ENCODE results near the gene SIM1.

The SIM1 gene

GRCh38 chr6:100484474-100484873 lies 19.8 kb upstream of the SIM1 start:
- Mint-ChIP-seq H3K27me3 (peaks cover 14% of the 10 kb centered on the region), H3K4me3 (no peak overlapping the region), H3K9me3 (no peaks in the 10 kb centered on the region), H3K36me3 (ENCODE audit: low read depth) (no peaks in the 10 kb centered on the region), H3K27ac (no peak overlapping the region), H3K4me1 (ENCODE audit: low read depth) (no peaks in the 10 kb centered on the region)
- intact Hi-C loops (cut with micrococcal nuclease), result no loop called here

DNA sequence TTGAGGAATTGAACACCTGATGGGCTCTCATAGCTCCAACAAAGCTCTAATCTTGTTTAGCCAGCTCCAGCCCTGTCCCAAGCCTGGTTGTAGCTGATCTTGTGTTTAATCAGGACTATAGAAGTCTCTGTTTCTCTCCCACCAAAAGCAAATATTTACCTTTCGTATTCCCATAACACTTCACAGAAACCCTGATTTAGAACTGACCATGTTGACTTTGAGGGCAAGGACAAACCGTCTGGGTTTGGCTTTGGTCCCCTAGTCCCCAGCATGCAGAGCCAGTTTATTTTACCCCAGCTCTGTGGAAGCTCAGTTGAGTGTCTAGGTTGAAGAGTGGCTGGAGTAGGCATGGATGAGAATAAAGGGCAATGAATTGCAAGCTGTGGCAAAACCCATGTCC lies 18.0 kb upstream of the SIM1 start:
- intact Hi-C loops (cut with micrococcal nuclease), result no loop called here
- Mint-ChIP-seq H3K4me3 (no peak overlapping the region), H3K9me3 (no peaks in the 10 kb centered on the region), H3K36me3 (ENCODE audit: low read depth) (no peaks in the 10 kb centered on the region), H3K4me1 (ENCODE audit: low read depth) (no peaks in the 10 kb centered on the region), H3K27ac (no peak overlapping the region), H3K27me3 (peaks cover 14% of the 10 kb centered on the region)

DNA sequence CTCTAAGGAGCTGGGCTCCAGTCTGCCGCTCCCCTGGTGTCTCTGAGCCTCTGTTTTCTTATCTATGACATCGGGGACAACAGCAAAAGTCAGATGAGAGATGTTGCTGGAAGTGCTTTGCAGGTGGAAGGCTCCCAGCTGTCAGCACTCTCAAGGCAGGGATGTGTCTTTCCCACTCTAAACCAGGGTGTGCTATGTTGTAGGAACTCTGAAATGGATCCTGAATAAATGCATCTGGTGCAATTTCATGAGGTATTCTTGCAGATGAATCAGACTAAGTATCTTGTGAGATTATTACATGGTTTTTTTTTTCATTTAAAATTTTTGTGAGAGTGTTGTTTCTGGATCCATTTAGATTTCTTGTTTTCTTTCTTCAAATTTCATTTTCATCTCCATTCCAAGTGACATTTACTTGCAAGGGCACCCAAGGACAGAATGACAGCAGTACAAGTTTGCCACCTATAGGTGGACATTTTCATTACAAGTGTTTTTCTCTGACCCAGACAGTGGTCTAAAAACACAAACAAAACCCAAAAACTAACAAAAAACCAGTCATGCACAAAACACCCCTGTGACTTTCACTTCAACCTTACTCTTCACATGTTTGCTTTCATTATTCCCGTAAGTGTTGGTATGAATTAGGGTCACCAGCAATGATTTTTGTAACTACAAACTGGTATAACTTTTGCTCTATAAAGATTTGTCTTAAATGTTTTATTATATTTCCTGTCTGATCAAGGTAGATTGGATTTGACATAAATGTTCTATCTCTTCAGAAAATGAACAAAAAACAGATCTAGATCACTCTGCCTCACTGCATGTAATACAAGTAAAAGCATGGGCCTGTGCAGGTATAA lies 14.7 kb upstream of the SIM1 start:
- Mint-ChIP-seq H3K27ac (no peak overlapping the region), H3K4me3 (no peak overlapping the region), H3K36me3 (ENCODE audit: low read depth) (no peaks in the 10 kb centered on the region), H3K27me3 (peaks cover 27% of the 10 kb centered on the region), H3K9me3 (no peaks in the 10 kb centered on the region), H3K4me1 (ENCODE audit: low read depth) (no peaks in the 10 kb centered on the region)
- intact Hi-C loops (cut with micrococcal nuclease), result loop anchor here (1.0 to 5.0 kb wide), 4 partner anchors 183 to 612 kb away; no protein-coding TSS in a partner anchor

- no peak overlapping the region for H3K4me3 Mint-ChIP-seq
- no peaks in the 10 kb centered on the region for H3K9me3 Mint-ChIP-seq
- H3K36me3 Mint-ChIP-seq (ENCODE audit: low read depth), result no peaks in the 10 kb centered on the region
- no peaks in the 10 kb centered on the region for H3K4me1 Mint-ChIP-seq (ENCODE audit: low read depth)
- peaks cover 42% of the 10 kb centered on the region for H3K27me3 Mint-ChIP-seq
- intact Hi-C loops (cut with micrococcal nuclease), result loop anchor here (5.0 kb wide), 3 partner anchors 187 to 608 kb away; no protein-coding TSS in a partner anchor
- H3K27ac Mint-ChIP-seq, result no peak overlapping the region
These were observed 11.0 kb upstream of the SIM1 start for GRCh38 chr6:100475554-100476320.

GRCh38 chr6:100473182-100473581 lies 8.5 kb upstream of the SIM1 start:
- H3K36me3 Mint-ChIP-seq (ENCODE audit: low read depth), result no peaks in the 10 kb centered on the region
- intact Hi-C loops (cut with micrococcal nuclease), result no loop called here

GRCh38 chr6:100472674-100473073 lies 8.0 kb upstream of the SIM1 start:
- H3K36me3 Mint-ChIP-seq (ENCODE audit: low read depth), result no peaks in the 10 kb centered on the region
- no peak overlapping the region for H3K27ac Mint-ChIP-seq
- intact Hi-C loops (cut with micrococcal nuclease), result no loop called here
- peaks cover 1% of the 10 kb centered on the region for H3K4me1 Mint-ChIP-seq (ENCODE audit: low read depth)
- H3K27me3 Mint-ChIP-seq, result peaks cover 68% of the 10 kb centered on the region
- no peak overlapping the region for H3K4me3 Mint-ChIP-seq
- no peaks in the 10 kb centered on the region for H3K9me3 Mint-ChIP-seq

More at GRCh38 chr6:100473182-100473581, 8.5 kb upstream of the SIM1 start:
- Mint-ChIP-seq H3K4me1 (ENCODE audit: low read depth) (no peaks in the 10 kb centered on the region), H3K27ac (no peak overlapping the region), H3K4me3 (no peak overlapping the region), H3K9me3 (no peaks in the 10 kb centered on the region), H3K27me3 (peaks cover 63% of the 10 kb centered on the region)

DNA sequence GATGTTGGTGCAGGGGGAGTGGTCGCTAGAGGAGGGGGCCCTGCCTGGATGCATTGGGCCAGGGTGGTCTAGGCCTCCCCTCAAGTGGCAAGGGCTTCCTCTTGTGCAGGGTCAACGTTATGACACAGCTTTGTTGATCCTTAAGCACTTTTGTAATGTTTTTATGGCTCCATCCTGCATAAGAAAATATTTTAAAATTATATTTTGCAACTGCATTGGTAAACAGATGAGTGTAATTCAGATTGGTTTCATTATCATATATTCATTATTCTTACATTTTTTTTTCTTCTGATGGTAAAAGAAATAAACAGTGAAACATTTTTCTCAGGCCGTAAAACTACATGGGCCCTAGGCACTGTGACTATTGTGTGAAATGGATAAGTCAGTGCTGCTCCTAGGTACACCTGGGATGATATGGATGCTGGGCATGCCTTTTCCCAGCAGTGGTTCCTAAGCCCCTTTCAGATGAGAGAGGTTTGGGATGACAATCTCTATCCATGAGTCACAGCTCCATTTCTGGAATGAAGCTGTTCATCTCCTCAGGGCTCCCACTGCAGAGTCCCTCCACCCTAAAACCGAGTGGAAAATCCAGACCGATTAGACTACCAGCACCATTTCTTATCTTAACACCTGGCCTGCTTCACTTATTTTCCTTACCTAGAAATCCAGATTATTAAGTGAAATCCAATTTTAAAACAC lies 5.8 kb upstream of the SIM1 start:
- Mint-ChIP-seq H3K27ac (no peak overlapping the region), H3K4me3 (no peak overlapping the region), H3K9me3 (no peaks in the 10 kb centered on the region), H3K27me3 (peaks cover 75% of the 10 kb centered on the region), H3K4me1 (ENCODE audit: low read depth) (peaks cover 9% of the 10 kb centered on the region), H3K36me3 (ENCODE audit: low read depth) (no peaks in the 10 kb centered on the region)
- intact Hi-C loops (cut with micrococcal nuclease), result no loop called here

DNA sequence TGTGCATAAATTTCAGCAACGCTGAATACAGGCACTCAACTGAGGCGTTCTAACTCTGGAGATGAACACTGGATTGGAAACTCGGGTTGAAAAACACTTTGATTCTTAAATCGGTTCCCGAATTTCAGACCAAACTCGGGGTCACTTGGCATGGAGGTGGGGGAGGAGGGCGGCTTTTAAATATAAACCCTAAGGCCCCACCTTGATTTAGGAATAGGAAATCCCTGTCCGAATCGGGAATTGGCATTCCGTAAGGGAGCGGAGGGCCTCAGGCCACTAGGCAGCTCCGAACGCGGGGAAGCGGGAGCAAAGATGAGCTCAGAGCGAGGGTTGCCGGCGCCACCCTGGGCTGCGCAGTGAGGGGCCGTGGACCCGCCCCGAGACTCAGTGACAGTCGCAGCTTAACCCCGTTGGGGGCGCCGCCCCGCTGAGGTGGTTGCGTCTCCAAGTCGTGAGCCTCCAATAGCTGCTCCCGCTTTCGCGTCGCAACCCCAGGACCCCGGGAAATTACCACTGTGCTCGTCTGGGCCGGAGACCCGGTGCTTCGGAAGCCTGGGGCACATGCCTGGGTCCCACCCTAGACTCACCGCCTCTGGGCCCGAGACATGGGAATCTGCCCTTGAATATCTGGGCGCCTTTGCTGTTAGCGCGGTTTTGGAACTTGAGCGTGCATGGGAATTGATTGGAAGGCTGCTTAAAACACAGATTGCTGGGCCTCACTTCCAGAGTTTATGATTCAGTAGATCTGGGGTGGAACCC lies 4.6 kb upstream of the SIM1 start:
- H3K4me1 Mint-ChIP-seq (ENCODE audit: low read depth), result peaks cover 16% of the 10 kb centered on the region
- H3K36me3 Mint-ChIP-seq (ENCODE audit: low read depth), result no peaks in the 10 kb centered on the region
- no peak overlapping the region for H3K4me3 Mint-ChIP-seq
- no peak overlapping the region for H3K27ac Mint-ChIP-seq
- intact Hi-C loops (cut with micrococcal nuclease), result no loop called here
- no peaks in the 10 kb centered on the region for H3K9me3 Mint-ChIP-seq
- H3K27me3 Mint-ChIP-seq, result peaks cover 81% of the 10 kb centered on the region

DNA sequence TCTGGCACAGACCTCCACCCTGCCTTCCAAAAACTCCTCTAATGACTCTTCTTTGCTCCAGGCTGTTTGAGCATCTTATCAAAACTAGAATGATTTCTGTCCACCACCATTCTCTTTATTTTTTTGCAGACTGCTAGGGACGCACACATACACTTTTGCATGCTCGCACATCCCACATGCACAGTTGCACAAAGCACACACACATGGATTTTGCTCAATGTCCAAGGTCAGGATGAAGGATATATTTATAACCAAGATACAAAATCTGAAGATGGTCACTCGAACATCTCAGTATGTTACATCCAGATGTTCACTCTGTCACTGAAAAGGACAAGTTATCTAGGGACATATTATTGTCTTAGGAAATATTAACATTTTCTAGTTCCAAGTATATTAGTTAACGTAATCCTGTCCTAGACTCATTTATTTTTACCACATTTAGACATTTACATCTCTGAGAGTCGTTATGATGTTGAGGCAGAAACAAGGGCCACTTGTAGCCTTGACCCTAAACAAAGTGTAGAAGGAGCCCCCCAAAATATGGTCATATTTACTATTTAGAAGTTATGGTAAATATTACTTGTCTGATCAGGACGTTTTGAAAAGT lies 3.4 kb upstream of the SIM1 start:
- Mint-ChIP-seq H3K4me1 (ENCODE audit: low read depth) (peaks cover 16% of the 10 kb centered on the region), H3K36me3 (ENCODE audit: low read depth) (no peaks in the 10 kb centered on the region)

DNA sequence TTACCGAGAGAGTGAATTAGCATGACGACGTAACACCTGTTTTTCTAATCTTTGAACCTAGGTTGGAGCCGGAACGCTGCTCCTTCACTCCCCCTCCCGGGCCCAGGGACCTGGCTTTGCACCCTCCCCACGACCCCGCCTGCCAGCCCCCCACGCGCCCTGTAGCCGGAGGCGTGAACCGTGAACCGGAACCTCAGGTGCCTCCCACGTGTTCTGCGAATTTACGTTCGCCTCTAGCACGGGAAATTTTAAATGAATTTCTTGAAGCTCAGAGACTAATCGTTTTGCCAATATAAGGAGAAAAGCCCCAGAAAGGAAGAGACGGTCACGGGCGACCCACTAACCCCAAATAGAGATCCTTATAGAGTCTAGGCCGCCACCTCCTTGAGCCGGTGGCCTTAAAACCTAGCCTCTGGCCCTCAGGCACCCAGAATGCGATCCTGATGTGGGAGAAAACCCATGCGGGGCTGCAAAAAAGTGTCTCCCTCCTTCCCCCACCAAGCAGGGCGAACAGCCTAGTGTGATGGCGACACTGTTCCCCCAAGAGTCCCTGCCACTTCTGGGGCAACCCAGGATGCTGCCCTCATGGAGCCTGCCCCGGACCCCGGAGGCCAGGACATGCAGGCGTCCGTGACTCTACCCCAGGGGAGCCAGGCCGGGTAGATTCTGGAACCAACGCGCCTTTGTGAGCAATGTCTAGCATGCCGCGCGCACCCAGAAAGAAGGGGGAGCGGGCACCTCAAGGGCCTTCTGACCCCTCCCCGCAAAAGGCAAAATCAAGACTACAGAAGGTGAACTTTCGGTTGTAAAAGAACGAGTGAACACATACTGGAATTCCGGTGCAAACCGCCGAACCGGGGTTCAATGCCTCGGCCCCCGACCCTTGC lies 2.7 kb upstream of the SIM1 start:
- peaks cover 16% of the 10 kb centered on the region for H3K4me1 Mint-ChIP-seq (ENCODE audit: low read depth)
- H3K9me3 Mint-ChIP-seq, result no peaks in the 10 kb centered on the region
- H3K27me3 Mint-ChIP-seq, result peaks cover 92% of the 10 kb centered on the region
- H3K36me3 Mint-ChIP-seq (ENCODE audit: low read depth), result no peaks in the 10 kb centered on the region
- no peak overlapping the region for H3K27ac Mint-ChIP-seq
- no peak overlapping the region for H3K4me3 Mint-ChIP-seq
- intact Hi-C loops (cut with micrococcal nuclease), result no loop called here

More for the DNA sequence above, 3.4 kb upstream of the SIM1 start:
- no peak overlapping the region for H3K27ac Mint-ChIP-seq
- no peak overlapping the region for H3K4me3 Mint-ChIP-seq
- intact Hi-C loops (cut with micrococcal nuclease), result no loop called here
- peaks cover 88% of the 10 kb centered on the region for H3K27me3 Mint-ChIP-seq
- H3K9me3 Mint-ChIP-seq, result no peaks in the 10 kb centered on the region

DNA sequence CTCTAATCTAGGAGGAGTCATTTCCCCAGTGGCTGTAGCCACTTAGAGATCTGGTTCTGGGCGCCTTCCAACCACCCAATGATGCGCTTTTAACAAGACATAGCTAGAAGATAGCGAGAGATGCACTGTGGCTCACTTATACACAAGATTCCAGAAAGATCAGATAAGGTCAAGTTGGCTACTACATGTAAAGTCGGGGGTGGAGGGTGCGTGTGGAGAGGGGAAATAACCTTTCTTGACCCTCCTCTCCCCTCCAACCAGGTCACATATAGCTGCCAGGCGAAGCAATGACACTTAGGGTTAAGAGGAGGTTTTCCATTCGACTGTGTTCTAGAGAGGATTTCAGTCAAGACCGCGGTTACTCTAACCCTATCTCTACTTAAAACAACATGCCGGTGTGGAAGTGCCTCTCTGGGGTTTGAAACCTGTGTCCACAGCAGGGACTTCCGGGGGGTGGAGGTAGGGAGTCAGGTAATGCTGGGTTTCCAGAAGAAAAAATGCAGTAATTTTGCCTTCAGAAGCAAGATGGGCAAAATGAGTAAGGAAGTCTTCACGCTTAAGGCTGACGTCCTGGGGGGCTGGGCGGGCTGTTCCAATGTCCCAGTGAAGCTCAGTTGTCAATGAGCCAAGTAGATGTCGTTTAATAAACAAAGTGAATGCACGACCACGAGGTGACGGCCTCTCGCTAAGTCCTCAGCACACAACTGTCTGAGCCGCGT lies 1.8 kb upstream of the SIM1 start:
- no peak overlapping the region for H3K27ac Mint-ChIP-seq
- H3K4me1 Mint-ChIP-seq (ENCODE audit: low read depth), result peaks cover 16% of the 10 kb centered on the region
- no peaks in the 10 kb centered on the region for H3K36me3 Mint-ChIP-seq (ENCODE audit: low read depth)
- intact Hi-C loops (cut with micrococcal nuclease), result no loop called here
- peaks cover 95% of the 10 kb centered on the region for H3K27me3 Mint-ChIP-seq
- no peak overlapping the region for H3K4me3 Mint-ChIP-seq
- H3K9me3 Mint-ChIP-seq, result no peaks in the 10 kb centered on the region

All from dendritic cell treated with granulocyte-macrophage colony-stimulating factor and Interleukin-4, amounts not matched to agents 40 ng/mL and 50 ng/mL, for 4 days (primary cell).